MCF 10A (cell line): Measurements from ENCODE around the gene TNFSF15. TPM values are rescaled to one million over a fixed set of nuclear protein-coding genes. Genes with fewer than 3 reads are reported as not detected.

ENCODE experiments used
- BruUV-seq: library from RNA; stranded (reverse); fragments of 400-500 nt; replicated peaks from 2 replicates; lab custom pipeline; 2021; lab: Mats Ljungman, UMichigan
- CTCF ChIA-PET: fragments of 300-600 bp; sonication (Branson Sonifier 250); formaldehyde crosslinking; extraction: SDS; loops from one replicate; lab custom pipeline; 2021; ENCODE audit warnings: antibody characterized with exemption, inconsistent platforms; lab: Yijun Ruan, JAX
- POLR2A ChIA-PET: fragments of 300-600, 350-650 bp; sonication (Branson Sonifier 250); formaldehyde crosslinking; extraction: SDS; loops from one replicate; lab custom pipeline; 2020; ENCODE audit warnings: antibody characterized with exemption, inconsistent platforms; lab: Yijun Ruan, JAX
- DNase-seq: peaks from one replicate; pipeline ENCODE4 v3.0.0-alpha.2; 2018; ENCODE audit not compliant: unreplicated experiment
- H3K27ac Mint-ChIP-seq: one replicate; pipeline ENCODE4 v1.8.0; 2022; ENCODE audit warnings: mild to moderate bottlenecking, low read depth, mixed read lengths; ENCODE audit not compliant: unreplicated experiment
- H3K27me3 Mint-ChIP-seq: one replicate; pipeline ENCODE4 v1.8.0; 2022; ENCODE audit warnings: mixed read lengths; ENCODE audit not compliant: insufficient read depth, unreplicated experiment
- H3K36me3 Mint-ChIP-seq: one replicate; pipeline ENCODE4 v1.8.0; 2022; ENCODE audit warnings: mild to moderate bottlenecking, moderate library complexity, mixed read lengths; ENCODE audit not compliant: insufficient read depth, unreplicated experiment
- H3K4me1 Mint-ChIP-seq: one replicate; pipeline ENCODE4 v1.8.0; 2022; ENCODE audit warnings: mixed read lengths; ENCODE audit not compliant: insufficient read depth, unreplicated experiment
- H3K4me3 Mint-ChIP-seq: one replicate; pipeline ENCODE4 v1.8.0; 2022; ENCODE audit warnings: mild to moderate bottlenecking, moderate library complexity, mixed read lengths; ENCODE audit not compliant: unreplicated experiment
- H3K9me3 Mint-ChIP-seq: one replicate; pipeline ENCODE4 v1.8.0; 2022; ENCODE audit warnings: mixed read lengths; ENCODE audit not compliant: unreplicated experiment
- CTCF ChIP-seq: fragments of 200-600 bp; IDR thresholded peaks from one replicate; pipeline ENCODE4 v1.8.0; 2022; ENCODE audit warnings: antibody characterized with exemption, mild to moderate bottlenecking; ENCODE audit not compliant: unreplicated experiment
- intact Hi-C: fragments of 100-400 bp; cut with micrococcal nuclease; formaldehyde crosslinking; loops from 2 replicates; pipeline ENCODE4 v1.14.1; 2022
- total RNA-seq: library from RNA; stranded (reverse); gene quantifications from 2 replicates; pipeline ENCODE4 v1.2.3, GENCODE V29; 2022

TNFSF15 gene
- total RNA-seq, 1 experiment from 2014 or later, result 1.9 TPM

GRCh38 chr9:114825126-114825795, 19.4 kb upstream of the TNFSF15 start:
- Mint-ChIP-seq H3K27ac (no peak overlapping the region), H3K27me3 (no peaks in the 10 kb centered on the region), H3K9me3 (peaks cover 7% of the 10 kb centered on the region), H3K4me3 (no peak overlapping the region), H3K4me1 (no peaks in the 10 kb centered on the region), H3K36me3 (no peaks in the 10 kb centered on the region)
- DNase-seq, result no peak
- CTCF ChIA-PET, result interaction anchor here (0.6 to 3.7 kb wide), 5 partner anchors 8 to 1766 kb away, joined by 3 to 15 read pairs (median 3); partner anchors contain the start of gene TEX48
- POLR2A ChIA-PET, result interaction anchor here (0.7 kb wide), 1 partner anchor 64 kb away, joined by 3 read pairs; no protein-coding TSS in a partner anchor
- no TSS peak for BruUV-seq
- intact Hi-C loops, result no loop called here
- TF ChIP-seq CTCF, result no peak

- intact Hi-C loops, result no loop called here
- H3K4me3 Mint-ChIP-seq, result no peak overlapping the region
- ChIA-PET POLR2A (no interaction called here), CTCF (interaction anchor here (0.6 to 3.7 kb wide), 6 partner anchors 17 to 1769 kb away, joined by 3 to 15 read pairs (median 3); partner anchors contain the start of gene TEX48)
- H3K9me3 Mint-ChIP-seq, result peaks cover 7% of the 10 kb centered on the region
- H3K36me3 Mint-ChIP-seq, result no peaks in the 10 kb centered on the region
- H3K27ac Mint-ChIP-seq, result no peak overlapping the region
- no TSS peak for BruUV-seq
- no peaks in the 10 kb centered on the region for H3K4me1 Mint-ChIP-seq
- no peak for TF ChIP-seq CTCF
- no peak for DNase-seq
- H3K27me3 Mint-ChIP-seq, result no peaks in the 10 kb centered on the region
Measured at GRCh38 chr9:114824110-114824509, 18.3 kb upstream of the TNFSF15 start.

GRCh38 chr9:114823441-114823840, 17.6 kb upstream of the TNFSF15 start:
- intact Hi-C loops, result no loop called here
- ChIA-PET CTCF (interaction anchor here (0.8 to 3.7 kb wide), 7 partner anchors 16 to 142 kb away, joined by 3 to 15 read pairs (median 3); partner anchors contain the start of genes TEX48 and TNFSF15), POLR2A (interaction anchor here (1.4 to 1.5 kb wide), 2 partner anchors 24 to 28 kb away, joined by 4 read pairs; no protein-coding TSS in a partner anchor)
- Mint-ChIP-seq H3K27ac (no peak overlapping the region), H3K9me3 (peaks cover 7% of the 10 kb centered on the region), H3K36me3 (no peaks in the 10 kb centered on the region), H3K4me1 (no peaks in the 10 kb centered on the region), H3K27me3 (no peaks in the 10 kb centered on the region), H3K4me3 (no peak overlapping the region)
- no peak for DNase-seq
- no TSS peak for BruUV-seq
- no peak for TF ChIP-seq CTCF

- no peak for TF ChIP-seq CTCF
- no peak overlapping the region for H3K27ac Mint-ChIP-seq
- POLR2A ChIA-PET, result interaction anchor here (1.4 to 1.5 kb wide), 2 partner anchors 25 to 29 kb away, joined by 4 read pairs; no protein-coding TSS in a partner anchor
- intact Hi-C loops, result no loop called here
- H3K9me3 Mint-ChIP-seq, result peaks cover 2% of the 10 kb centered on the region
- no peaks in the 10 kb centered on the region for H3K36me3 Mint-ChIP-seq
- H3K4me1 Mint-ChIP-seq, result no peaks in the 10 kb centered on the region
- BruUV-seq, result no TSS peak
- H3K27me3 Mint-ChIP-seq, result no peaks in the 10 kb centered on the region
- no peak for DNase-seq
- H3K4me3 Mint-ChIP-seq, result no peak overlapping the region
- CTCF ChIA-PET, result interaction anchor here (1.0 to 3.7 kb wide), 4 partner anchors 10 to 141 kb away, joined by 3 to 15 read pairs (median 4); partner anchors contain the start of genes TEX48 and TNFSF15
Measured at GRCh38 chr9:114822708-114823107, 16.9 kb upstream of the TNFSF15 start.
